Suprapubic skin (tissue), 4 donors: ENCODE measurements around the gene ZNF534.

ENCODE experiments used
- EP300 ChIP-seq: sonication (generic); formaldehyde crosslinking; IDR thresholded peaks from one replicate; pipeline ENCODE4 v1.6.1; 2017; ENCODE audit warnings: antibody characterized with exemption
- POLR2A ChIP-seq, 2 donors: fragments of 450-650 bp; IDR thresholded peaks; one replicate each; pipeline ENCODE4 v1.6.1; 2017; ENCODE audit warnings: antibody characterized with exemption in 2 of 2, mild to moderate bottlenecking in 2 of 2, moderate library complexity in 2 of 2
- POLR2AphosphoS5 ChIP-seq, 3 donors: sonication (generic); formaldehyde crosslinking; IDR thresholded peaks; one replicate each; pipeline ENCODE4 v1.6.1; 2017; ENCODE audit warnings: antibody characterized with exemption in 3 of 3
- TF ChIP-seq, protein P1 (sequence below), 2 donors: fragments of 200-600 bp in 1 of 2; fragments of 450-650 bp in 1 of 2; sonication (generic) in 1 of 2; IDR thresholded peaks; one replicate each; pipeline ENCODE4 v1.5.1; 2016 to 2019; ENCODE audit warnings: antibody characterized with exemption in 2 of 2, mild to moderate bottlenecking in 1 of 2, moderate library complexity in 1 of 2

DNA sequence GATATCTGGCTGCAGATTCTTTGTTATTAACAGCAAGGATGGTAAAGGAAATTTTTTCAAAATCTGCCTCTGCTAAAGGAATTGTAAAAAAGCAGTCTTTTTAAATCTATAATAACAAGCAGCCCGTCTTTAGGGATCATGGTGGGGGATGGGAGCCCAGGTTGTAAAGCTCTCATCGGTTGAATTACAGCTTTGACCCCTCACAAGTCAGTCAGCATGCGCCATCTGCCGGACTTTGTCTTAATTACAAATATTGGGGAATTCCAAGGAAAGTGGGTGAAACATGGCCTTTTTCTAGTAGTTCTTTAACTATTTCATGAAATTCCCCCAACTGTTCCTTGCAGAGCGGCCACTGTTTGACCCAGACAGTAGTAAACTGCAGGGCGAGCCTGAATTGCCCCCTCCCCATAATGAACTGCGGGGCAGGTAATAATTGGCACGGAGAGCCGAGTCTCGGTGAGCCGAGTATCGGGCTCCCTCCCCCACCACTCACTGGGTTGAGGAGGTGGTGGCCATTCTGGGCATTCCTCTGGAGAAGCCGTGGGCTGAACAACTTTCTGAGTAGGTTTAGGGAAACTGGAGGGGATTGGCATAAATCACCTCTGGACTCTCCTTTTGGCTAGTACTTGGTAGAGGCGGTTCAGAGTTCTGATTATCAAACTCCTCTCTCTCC lies 36.0 kb downstream of the ZNF534 start:
- TF ChIP-seq, protein P1, sequence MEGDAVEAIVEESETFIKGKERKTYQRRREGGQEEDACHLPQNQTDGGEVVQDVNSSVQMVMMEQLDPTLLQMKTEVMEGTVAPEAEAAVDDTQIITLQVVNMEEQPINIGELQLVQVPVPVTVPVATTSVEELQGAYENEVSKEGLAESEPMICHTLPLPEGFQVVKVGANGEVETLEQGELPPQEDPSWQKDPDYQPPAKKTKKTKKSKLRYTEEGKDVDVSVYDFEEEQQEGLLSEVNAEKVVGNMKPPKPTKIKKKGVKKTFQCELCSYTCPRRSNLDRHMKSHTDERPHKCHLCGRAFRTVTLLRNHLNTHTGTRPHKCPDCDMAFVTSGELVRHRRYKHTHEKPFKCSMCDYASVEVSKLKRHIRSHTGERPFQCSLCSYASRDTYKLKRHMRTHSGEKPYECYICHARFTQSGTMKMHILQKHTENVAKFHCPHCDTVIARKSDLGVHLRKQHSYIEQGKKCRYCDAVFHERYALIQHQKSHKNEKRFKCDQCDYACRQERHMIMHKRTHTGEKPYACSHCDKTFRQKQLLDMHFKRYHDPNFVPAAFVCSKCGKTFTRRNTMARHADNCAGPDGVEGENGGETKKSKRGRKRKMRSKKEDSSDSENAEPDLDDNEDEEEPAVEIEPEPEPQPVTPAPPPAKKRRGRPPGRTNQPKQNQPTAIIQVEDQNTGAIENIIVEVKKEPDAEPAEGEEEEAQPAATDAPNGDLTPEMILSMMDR (IDR thresholded peaks at IDR 0.05), result no peak
- TF ChIP-seq POLR2A (IDR thresholded peaks at IDR 0.05) (no peak), EP300 (no peak), POLR2AphosphoS5 (IDR thresholded peaks at IDR 0.05) (no peak)
